GM19043 (cell line): ENCODE data around the gene GDF15.

Experiments used
- ATAC-seq: cut with Tn5 transposase; IDR thresholded peaks from one replicate; pipeline ENCODE4 v1.9.1; 2021; ENCODE audit warnings: low read depth; ENCODE audit not compliant: unreplicated experiment

Gene GDF15

DNA sequence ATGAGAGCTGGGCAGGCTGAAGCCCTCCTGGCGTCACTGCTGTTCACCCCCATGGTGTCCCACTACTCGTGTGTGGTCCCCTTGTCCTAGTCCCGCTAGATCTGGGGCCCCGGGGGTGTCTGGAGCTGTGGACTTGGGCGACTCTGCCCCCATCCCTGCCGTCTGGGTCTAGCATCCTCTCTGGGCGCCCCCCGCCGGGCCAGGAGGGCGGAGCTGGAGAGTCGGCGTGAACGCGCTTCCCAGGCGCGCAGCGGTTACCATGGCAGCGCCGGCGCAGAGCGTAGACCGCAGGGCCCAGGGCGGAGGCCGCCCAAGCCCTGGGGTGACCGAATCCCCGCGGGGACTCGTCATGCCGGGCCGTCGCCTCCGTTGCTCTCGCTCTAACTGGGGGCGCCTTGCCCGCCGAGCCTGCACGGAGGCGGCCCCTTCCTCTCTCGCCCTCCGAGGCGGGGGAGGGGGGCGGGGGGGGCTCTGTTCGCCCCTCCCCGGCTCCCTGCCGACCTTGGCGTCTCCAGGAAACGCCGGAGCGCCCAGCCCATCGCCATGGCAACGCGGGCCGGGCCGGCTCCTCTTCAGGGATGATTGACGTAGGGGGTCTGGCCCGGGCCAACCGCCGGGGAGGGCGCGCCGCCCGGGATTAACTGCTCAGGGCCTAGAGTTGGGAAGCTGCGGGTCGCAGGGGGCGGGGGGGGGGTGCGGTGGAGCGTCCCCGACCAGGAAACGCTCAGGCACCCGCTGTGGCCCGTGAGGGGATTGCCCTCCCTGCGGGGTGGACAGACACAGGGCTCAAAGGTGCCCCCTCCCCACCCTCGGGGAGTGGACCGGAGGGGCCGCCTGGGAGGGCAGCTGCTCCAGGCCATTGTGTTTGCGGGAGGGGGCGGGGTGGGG, 43.1 kb downstream of the GDF15 start:
- peak; percentile 56 for ATAC-seq

DNA sequence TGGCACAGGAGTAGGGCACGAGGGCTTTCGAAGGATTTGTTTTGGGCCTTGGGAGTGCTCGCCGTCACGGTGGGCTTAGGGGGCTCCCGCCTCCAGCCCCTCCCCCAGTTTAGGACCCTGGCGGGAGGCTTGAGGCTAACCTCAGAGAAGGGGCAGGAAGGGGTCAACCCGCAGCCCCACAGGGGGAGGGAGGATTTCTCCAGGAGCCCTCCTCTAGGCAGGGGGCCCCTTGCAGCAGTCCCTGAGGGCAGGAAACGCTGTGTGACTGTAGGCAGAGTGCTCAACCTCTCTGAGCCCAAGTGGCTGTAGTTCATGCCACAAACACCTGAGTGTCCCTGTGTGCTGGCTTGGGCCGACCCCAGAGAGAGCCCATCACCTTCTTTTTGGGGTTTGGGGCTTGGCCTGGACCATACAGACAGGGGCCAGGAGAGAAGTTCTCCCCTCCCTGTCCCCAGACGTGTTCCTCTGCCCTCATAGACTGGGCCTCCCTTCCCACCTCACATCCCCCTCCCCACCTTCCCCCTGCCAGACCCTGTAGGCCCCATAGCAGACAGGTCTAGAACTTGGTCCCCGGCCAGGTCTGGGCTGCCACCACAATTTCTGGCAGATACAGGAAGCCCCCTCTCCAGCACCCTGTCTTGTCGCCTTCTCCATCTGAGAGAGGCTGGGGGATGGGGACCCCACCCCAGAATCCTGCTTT, 43.9 kb downstream of the GDF15 start:
- no peak for ATAC-seq

DNA sequence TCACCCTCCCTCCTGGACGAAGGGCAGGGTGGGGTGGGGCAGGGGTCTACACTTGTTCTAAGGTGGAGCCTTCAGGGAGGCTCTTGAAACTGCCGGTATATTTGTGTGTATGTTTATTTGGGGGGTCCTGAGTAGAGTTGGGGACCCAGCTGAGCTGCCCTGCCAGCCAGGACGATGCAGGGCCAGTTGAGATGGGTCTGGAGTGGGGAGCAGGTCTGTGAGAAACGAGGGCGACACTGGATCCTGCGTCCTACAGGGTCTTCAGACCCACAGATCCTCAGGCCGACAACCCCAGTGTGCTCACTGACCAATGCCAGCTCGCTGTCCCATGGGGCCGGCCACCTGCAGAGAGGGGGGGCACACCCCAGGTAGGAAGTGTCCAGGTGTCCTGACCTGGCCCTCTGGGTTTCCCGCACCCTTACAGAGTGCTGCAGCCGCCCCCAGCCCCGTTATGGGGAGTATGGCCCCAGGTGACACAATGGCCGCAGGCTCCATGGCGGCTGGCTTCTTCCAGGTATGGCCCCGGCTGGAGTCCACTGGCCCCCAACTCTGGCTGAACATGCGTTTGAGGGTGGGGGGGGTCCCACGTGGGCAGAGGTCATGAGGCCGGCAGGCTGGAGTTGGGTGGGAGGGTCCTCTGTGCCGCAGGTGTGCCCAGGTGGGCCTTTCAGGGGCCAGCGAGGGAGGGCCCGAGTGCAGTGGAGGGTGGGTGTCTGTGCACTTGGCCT, 44.6 kb downstream of the GDF15 start:
- ATAC-seq = no peak

DNA sequence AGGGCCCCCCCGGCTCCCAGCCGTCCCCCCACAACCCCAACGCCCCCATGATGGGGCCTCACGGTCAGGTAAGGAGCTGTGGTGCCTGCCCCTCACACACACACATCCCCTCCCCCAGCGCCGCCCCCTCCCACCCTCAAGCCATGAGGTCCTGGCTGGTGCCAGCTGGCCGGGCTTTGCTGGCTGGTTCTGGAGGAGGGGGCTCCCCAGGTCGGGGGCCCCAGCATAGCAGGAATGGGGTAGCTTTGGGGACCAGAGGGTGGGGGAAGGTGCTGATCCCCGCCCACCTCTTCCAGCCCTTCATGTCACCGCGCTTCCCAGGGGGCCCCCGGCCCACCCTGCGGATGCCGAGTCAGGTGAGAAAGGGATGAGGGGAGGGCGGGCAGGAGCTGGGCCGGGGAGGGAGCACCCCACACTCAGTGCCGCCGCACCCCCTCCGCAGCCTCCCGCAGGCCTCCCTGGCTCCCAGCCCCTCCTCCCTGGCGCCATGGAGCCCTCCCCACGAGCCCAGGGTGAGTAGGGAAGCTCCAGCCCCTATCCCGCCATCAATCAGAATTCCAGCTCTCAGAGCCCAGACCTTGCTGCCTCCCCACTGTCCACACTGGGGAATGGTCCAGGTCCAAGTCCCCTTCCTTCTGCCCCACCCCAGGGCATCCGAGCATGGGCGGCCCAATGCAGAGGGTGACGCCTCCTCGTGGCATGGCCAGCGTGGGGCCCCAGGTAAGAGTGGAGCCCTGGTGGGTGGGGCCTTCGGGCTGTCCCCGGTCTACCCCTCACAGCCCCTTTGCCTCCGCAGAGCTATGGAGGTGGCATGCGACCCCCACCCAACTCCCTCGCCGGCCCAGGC, 45.6 kb downstream of the GDF15 start:
- ATAC-seq = no peak

DNA sequence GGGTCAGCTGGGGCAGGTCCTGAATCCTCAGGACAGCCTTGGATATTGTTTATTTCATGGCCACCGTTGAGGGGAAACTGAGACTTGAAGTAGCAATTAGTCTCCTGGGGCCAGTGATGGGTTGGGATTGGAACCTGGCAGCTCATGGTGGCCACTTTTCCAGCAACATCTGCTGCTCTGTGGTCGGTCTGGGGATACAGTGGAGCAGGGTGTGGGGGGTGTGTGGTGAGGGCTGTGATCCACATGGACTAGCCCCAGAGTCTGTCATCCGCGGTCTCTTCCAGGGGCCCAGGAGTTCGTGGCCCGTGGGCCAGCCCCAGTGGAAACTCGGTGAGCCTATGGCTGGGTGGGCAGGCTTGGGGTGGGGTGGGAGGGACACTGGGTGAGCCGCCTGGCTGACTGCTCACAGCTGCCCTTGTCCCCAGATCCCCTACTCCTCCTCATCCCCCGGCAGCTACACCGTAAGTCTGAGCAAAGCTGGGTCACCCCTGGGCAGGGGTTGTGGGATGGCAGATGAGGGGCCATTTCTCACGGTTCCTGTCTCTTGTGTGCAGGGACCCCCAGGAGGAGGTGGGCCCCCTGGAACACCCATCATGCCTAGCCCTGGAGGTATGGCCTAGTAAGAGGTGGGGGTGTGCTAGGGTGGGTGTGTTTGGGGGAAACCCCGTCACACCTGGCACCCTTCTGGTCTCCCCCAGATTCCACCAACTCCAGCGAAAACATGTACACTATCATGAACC, 46.5 kb downstream of the GDF15 start:
- no peak for ATAC-seq

DNA sequence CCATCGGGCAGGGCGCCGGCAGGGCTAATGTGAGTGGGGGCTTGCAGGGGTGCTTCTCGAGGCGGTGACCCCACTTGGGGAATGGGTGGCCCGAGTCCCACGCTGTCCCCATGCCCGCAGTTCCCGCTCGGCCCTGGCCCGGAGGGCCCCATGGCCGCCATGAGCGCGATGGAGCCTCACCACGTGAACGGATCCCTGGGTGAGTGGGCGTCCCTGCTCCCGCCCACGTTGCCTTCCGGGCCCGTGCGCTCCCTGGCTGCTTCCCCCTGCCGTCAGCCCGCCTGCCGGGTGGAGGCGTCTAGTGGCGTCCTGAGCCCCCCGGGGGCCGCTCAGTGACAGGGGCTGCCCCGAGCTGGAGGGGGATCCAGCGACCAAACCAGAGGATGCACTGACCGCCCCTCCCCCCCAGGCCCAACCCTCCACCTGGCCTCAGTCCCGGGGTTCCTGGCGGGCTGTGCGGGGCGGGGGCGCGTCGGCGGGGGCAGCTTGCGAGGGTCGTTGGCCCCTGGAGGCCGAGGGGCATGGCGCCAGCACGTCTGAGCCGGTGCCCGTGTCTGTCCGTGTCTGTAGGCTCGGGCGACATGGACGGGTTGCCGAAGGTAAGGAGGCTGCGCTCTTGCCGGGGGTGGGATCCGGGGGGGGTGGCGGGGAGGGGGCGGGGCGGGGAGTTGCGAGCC, 47.2 kb downstream of the GDF15 start:
- no peak for ATAC-seq

DNA sequence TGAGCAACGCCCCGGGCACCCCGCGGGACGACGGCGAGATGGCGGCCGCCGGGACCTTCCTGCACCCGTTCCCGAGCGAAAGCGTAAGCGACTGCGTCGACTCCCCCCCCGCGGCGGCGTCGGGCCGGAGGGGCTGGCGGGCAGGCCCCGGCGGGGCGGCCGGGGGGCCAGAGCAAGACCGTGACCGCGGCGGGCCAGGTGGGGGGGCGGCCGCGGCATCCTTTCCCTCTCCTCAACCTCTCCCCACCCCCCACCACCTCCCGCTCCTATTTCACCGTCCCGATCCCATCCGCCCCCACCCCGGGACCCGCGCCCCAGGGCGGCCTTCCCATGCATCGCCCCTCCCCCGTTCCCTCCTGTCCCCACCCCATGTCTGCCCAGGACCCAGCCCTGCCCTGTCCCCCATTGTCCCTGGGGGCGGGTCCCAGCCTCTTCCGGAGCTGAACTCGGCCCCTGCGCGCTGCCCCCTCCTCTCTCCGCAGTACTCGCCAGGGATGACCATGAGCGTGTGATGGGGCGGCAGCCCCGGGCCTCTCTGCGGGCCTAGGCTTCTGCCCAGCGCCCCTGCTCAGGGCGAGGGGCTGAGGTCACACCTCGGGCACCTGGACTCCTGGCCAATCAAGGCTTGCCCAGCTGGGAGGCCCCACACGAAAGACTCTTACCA, 47.9 kb downstream of the GDF15 start:
- ATAC-seq = no peak

DNA sequence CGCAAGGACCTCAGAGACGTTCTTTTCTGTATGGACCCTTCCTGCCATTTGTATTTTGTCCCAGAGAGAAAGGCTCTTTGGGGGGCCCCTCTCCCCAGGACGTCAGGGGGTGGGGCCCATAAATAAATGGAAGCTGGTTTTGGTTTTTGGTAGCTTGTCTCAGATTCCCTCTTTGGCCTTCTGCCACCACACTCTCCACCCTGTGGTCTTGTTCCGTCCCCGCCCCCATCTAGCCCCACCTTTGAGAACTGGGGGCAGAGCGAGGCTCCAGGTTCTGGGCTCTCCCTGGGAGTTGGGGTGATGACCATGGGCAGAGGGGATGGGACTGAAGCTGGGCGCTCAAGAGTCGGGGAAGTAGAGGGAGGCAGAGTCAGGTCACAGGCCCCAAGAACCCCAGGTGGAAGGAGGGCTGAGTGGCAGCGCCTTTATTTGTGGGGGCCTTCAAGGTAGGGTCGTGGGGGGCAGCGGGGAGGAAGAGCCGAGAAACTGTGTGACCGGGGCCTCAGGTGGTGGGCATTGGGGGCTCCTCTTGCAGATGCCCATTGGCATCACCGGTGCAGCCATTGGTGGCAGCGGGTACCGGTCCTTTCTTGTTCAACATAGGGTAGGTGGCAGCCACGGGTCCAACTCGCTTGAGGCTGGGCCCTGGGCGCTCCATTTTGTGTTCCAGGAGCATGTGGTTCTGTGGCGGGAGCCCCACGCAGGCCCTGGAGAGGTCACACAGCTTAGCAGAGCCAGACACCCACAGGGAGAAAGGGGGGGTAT, 48.6 kb downstream of the GDF15 start:
- no peak for ATAC-seq

DNA sequence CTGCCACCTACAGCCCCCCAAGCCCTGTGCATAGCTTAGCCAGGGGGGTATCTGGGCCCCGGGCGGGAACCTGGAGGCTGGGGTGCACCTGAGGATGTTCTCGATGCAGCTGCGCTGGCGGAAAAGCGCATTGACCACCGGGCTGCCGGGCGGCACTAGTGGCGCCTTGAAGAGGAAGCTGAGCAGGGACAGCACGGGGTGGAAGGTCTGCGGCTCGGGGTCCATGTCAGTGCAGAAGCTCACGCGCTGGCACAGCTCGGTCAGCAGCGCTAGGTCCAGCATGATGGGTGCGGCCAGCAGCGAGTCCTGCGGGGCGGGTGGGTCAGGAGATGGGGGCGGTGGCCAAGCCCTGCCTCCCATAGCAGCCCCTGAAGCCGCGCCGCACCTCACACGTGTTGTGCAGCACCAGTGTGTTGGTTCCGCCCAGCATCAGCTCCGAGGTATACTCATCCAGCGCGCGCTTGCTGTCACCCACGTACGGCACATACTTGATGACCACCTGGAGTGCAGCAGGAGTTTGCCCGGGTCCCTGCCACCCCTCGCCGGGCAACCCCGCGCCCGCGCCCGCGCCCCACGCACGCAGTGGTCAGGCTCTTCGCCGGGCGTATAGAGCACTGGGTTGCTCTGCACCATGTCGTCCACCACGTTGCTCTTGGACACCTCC, 49.4 kb downstream of the GDF15 start:
- no peak for ATAC-seq

DNA sequence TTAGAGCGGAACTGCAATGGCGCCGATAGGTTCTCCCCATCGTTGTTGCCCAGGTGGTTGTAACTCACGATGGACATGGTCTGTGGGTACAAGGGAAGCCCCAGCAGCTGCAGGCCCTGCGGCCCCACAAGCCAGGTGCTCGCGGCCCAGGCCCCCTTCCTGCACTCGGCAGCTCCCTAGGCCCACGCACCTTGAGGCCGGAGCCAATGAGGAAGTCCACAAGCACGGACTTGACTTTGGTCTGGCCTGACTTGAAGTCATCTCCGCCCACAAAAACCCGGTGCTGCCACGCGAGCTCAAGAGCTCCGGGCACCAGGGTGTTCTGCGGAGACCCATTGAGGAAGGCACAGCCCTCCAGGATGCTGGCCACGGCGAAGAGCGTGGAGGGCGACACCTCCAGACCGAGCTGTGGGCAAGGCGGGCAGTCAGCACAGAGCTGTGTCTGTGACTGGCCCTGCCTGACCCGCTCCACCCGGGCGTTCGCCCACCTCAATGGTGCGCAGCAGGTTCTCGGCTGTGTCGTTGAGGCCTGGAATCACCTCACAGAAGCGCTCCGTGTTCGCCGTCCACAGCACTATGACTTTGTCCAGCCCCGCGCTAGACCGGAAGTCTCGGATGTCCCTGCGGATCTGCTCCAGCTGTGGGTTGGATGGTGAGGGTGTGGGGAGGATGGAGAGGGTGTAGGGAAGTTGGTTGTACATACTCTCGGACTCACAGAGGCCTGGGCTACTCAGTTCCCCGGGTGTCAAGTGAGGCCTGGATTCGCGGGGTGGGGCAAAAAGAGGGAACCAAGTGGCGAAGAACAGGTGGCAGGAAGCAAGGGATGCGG, 50.1 kb downstream of the GDF15 start:
- no peak for ATAC-seq

DNA sequence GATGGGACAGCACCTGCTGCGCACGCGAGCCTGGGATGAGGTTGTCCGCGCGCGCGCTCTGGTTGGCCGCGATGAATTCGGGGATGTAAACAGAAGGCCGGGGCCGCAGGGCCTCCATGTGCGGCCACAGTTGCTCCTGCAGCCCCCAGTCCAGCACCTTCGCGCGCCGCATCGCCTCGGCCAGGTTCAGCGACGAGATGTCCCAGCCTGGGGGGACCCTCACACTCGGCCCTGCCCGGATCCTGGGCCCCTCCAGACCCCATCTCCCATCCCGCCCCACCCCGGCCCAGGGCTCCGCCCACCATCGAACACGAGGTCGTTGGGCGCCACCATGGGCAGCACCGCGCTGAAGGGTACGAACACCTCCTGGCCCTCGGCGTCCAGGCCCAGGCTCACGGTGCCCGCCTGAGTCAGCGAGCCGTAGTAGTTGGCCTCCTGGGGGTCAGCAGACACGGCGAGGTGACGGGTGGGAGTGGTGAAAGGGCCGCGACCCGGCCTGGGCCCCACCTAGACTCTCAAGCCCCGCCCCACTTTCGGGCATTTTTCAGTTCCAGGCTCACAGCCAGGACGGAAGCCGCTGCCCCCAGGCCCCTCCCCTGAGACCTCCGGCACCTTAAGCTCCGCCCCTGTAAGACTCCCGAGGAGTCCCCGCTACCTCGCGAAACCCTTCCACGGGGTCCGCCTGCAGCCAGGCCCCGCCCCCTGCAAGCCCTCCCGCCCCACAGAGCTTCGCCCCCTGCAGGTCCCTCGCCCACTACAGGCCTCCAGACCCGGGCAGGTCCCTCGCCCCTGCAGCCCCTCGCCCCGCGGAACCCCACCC, 50.9 kb downstream of the GDF15 start:
- no peak for ATAC-seq

DNA sequence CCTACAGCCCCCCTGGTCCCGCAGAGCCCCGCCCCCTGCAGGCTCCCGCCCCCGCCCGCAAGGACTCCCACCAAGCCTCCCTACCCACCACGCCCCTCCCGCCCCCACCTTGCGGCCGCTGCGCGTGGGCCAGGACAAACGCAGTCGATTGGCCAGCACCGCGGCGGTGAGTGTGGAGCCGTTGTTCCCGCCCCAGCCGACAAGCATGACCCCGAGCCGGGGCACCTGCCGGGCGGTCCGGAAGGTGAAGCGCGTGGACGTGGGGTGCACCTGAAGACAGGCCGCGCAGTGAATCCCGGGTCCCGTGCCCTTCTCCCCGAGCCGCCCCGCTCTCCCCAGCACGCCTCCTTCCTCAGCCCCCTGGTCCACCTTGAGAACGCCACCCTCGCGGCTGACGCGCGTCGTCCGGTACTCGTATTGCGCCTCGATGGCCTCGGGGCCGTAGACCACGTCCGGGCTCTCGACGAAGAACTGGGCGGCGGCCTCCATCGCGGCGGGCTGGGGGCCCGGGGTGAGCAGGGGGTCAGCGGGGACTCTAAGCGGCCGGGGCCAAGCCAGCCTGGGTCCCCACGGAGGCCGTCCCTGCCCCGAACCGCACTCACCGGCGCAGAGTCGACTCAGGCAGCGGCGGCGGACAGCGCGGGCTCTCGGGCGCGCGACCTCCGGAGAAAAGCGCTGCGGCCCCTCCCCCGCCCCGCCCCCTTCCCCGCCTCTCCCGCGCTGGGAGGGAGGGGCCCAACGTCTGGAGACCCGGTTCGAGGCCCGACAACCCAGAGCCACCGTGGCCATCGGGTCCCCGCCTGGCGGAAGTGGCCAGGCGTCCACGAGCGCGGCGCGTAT, 51.8 kb downstream of the GDF15 start, which contains the start of gene ISYNA1:
Gene ISYNA1, minus strand, starts transcription at position 643 of the 840 bp plus-strand sequence. Its CDS starts 154 bp downstream, at position 489.
- ATAC-seq = no peak

DNA sequence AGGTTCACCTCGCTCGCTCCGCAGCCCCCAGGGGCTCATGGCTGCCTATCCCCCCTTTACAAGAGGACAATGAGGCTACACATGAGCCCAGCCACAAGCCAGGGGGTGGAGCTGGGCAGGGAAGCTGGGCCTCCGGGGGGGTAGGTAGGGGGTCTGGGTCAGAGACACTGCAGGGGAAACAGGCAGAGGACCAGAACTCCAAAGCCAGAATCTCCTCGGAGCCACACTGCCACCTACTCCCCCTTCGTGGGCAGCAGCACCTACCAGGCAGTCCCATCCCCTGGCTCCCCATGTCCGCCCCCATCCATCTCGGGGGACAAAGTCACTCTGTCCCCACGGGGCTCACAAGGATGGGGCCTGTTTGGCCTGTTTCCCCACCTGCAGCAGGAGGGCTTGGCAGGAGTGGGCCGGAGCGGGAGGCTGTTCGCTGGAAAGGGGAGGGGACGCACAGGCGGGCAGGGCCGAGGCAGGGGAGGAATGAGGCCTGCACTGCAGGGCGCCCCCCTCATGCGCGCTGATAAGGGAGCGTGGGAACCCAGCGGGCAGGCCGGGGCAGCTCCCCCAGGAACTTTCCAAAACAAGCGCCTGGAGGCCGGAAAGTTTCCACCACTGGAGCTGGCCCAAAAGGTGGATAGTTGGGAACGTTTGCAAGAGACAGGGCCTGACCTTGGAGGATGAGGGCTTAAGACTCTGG, 52.5 kb downstream of the GDF15 start:
- ATAC-seq = no peak
